ENCODE measurements around the gene SPOCK3.

SPOCK3 gene

DNA sequence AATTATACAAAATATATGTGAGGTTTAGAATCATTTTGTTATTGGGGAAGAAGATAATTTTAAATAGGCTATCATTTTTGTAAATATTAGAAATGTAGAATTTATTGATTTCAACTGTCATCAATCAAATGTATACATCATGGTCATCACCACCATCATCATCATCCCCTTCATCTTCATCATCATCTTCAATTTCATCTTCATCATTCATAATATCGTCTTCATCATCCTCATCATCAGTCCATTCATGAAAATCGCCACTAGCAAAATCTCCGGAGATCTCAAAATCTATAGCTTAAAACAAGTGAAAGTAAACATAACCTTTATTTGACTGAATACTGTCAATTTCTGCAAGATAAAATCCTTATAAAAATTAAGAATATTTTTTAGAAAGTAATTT lies 499.5 kb downstream of the SPOCK3 start:
- Histone ChIP-seq H3K79me2 (ENCODE audit: insufficient read depth, low read length) (no peaks in the 10 kb centered on the region), H3K9me3 (ENCODE audit: low read length) (no peaks in the 10 kb centered on the region), H3F3A (ENCODE audit: insufficient read depth, low read length) (no peaks in the 10 kb centered on the region), H3K27me3 (ENCODE audit: insufficient read depth, low read length) (no peaks in the 10 kb centered on the region), H3K4me3 (ENCODE audit: low read depth, low read length, poor library complexity, severe bottlenecking) (no peak overlapping the region), H3K9ac (ENCODE audit: low read length) (no peak overlapping the region), H4K20me1 (ENCODE audit: insufficient read depth, low read length) (no peaks in the 10 kb centered on the region), H3K9me2 (ENCODE audit: low read depth, low read length) (no peaks in the 10 kb centered on the region), H3K4me1 (ENCODE audit: insufficient read depth, low read length, severe bottlenecking) (peaks cover 15% of the 10 kb centered on the region), H2AFZ (ENCODE audit: low read length) (no peak overlapping the region), H3K4me2 (ENCODE audit: low read length) (no peak overlapping the region), H3K36me3 (ENCODE audit: insufficient read depth, low read length) (no peaks in the 10 kb centered on the region), H3K27ac (ENCODE audit: low read depth, low read length, poor library complexity, severe bottlenecking) (no peak overlapping the region)
- no peak for TF ChIP-seq EZH2 (IDR thresholded peaks at IDR 0.05; ENCODE audit: borderline replicate concordance, low read length)
- TF ChIP-seq, protein P1, sequence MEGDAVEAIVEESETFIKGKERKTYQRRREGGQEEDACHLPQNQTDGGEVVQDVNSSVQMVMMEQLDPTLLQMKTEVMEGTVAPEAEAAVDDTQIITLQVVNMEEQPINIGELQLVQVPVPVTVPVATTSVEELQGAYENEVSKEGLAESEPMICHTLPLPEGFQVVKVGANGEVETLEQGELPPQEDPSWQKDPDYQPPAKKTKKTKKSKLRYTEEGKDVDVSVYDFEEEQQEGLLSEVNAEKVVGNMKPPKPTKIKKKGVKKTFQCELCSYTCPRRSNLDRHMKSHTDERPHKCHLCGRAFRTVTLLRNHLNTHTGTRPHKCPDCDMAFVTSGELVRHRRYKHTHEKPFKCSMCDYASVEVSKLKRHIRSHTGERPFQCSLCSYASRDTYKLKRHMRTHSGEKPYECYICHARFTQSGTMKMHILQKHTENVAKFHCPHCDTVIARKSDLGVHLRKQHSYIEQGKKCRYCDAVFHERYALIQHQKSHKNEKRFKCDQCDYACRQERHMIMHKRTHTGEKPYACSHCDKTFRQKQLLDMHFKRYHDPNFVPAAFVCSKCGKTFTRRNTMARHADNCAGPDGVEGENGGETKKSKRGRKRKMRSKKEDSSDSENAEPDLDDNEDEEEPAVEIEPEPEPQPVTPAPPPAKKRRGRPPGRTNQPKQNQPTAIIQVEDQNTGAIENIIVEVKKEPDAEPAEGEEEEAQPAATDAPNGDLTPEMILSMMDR (IDR thresholded peaks at IDR 0.05; ENCODE audit: low read length), result no peak

- Histone ChIP-seq H3K4me1 (ENCODE audit: insufficient read depth, low read length, severe bottlenecking) (peaks cover 26% of the 10 kb centered on the region), H3F3A (ENCODE audit: insufficient read depth, low read length) (no peaks in the 10 kb centered on the region), H3K9me3 (ENCODE audit: low read length) (no peaks in the 10 kb centered on the region), H4K20me1 (ENCODE audit: insufficient read depth, low read length) (no peaks in the 10 kb centered on the region), H3K79me2 (ENCODE audit: insufficient read depth, low read length) (no peaks in the 10 kb centered on the region), H3K4me2 (ENCODE audit: low read length) (no peak overlapping the region), H3K9ac (ENCODE audit: low read length) (no peak overlapping the region), H3K4me3 (ENCODE audit: low read depth, low read length, poor library complexity, severe bottlenecking) (no peak overlapping the region), H3K36me3 (ENCODE audit: insufficient read depth, low read length) (no peaks in the 10 kb centered on the region), H2AFZ (ENCODE audit: low read length) (no peak overlapping the region), H3K9me2 (ENCODE audit: low read depth, low read length) (no peaks in the 10 kb centered on the region), H3K27ac (ENCODE audit: low read depth, low read length, poor library complexity, severe bottlenecking) (no peak overlapping the region), H3K27me3 (ENCODE audit: insufficient read depth, low read length) (no peaks in the 10 kb centered on the region)
- TF ChIP-seq, protein P1 (IDR thresholded peaks at IDR 0.05; ENCODE audit: low read length), result no peak
- TF ChIP-seq EZH2 (IDR thresholded peaks at IDR 0.05; ENCODE audit: borderline replicate concordance, low read length), result no peak
These were observed 500.6 kb downstream of the SPOCK3 start for GRCh38 chr4:166733686-166734085.

- TF ChIP-seq, protein P1 (IDR thresholded peaks at IDR 0.05; ENCODE audit: low read length), result no peak
- TF ChIP-seq EZH2 (IDR thresholded peaks at IDR 0.05; ENCODE audit: borderline replicate concordance, low read length), result no peak
- peaks cover 38% of the 10 kb centered on the region for H3K4me1 ChIP-seq (ENCODE audit: insufficient read depth, low read length, severe bottlenecking)
- no peak overlapping the region for H2AFZ ChIP-seq (ENCODE audit: low read length)
- H3K27me3 ChIP-seq (ENCODE audit: insufficient read depth, low read length), result no peaks in the 10 kb centered on the region
- H3K9me2 ChIP-seq (ENCODE audit: low read depth, low read length), result no peaks in the 10 kb centered on the region
- no peaks in the 10 kb centered on the region for H4K20me1 ChIP-seq (ENCODE audit: insufficient read depth, low read length)
- no peaks in the 10 kb centered on the region for H3F3A ChIP-seq (ENCODE audit: insufficient read depth, low read length)
- no peak overlapping the region for H3K27ac ChIP-seq (ENCODE audit: low read depth, low read length, poor library complexity, severe bottlenecking)
- H3K9ac ChIP-seq (ENCODE audit: low read length), result no peak overlapping the region
- H3K36me3 ChIP-seq (ENCODE audit: insufficient read depth, low read length), result no peaks in the 10 kb centered on the region
- no peaks in the 10 kb centered on the region for H3K79me2 ChIP-seq (ENCODE audit: insufficient read depth, low read length)
- H3K9me3 ChIP-seq (ENCODE audit: low read length), result no peaks in the 10 kb centered on the region
- no peak overlapping the region for H3K4me3 ChIP-seq (ENCODE audit: low read depth, low read length, poor library complexity, severe bottlenecking)
- H3K4me2 ChIP-seq (ENCODE audit: low read length), result no peak overlapping the region
These were observed 507.5 kb downstream of the SPOCK3 start for GRCh38 chr4:166726832-166727231.

Data from OCI-LY1 (cell line).